ENCODE results near the gene RAG1.

Gene RAG1

DNA sequence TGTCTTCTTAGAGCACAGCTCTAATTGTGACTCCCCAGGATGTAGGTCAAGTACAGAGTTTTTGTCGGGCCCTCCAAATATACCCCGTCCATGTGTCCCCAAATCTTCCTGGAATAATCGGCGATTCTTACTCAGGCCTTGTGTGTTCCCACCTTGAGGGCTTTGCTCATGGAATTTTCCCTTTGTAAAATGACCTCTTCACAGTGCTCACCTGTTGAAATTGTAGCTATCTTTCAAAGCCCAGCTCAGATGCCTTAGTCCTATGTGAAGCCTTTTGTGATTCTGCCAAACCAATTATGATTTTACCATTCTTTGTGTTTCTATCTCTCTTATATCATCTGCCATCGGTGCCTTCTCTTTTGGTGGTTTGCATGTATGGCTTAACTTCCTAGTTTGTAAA is 60.3 kb downstream of the RAG1 start:
- no peak for DNase-seq (ENCODE audit: low read depth, low spot score)

GRCh38 chr11:36628765-36629244 is 61.0 kb downstream of the RAG1 start:
- DNase-seq (ENCODE audit: low read depth, low spot score) = no peak
